GM18511 (cell line): Measurements from ENCODE around the gene NKTR.

Experiments used
- ATAC-seq: cut with Tn5 transposase; IDR thresholded peaks from one replicate; pipeline ENCODE4 v1.9.1; 2021; ENCODE audit warnings: mild to moderate bottlenecking, moderate library complexity; ENCODE audit not compliant: unreplicated experiment

The NKTR gene

DNA sequence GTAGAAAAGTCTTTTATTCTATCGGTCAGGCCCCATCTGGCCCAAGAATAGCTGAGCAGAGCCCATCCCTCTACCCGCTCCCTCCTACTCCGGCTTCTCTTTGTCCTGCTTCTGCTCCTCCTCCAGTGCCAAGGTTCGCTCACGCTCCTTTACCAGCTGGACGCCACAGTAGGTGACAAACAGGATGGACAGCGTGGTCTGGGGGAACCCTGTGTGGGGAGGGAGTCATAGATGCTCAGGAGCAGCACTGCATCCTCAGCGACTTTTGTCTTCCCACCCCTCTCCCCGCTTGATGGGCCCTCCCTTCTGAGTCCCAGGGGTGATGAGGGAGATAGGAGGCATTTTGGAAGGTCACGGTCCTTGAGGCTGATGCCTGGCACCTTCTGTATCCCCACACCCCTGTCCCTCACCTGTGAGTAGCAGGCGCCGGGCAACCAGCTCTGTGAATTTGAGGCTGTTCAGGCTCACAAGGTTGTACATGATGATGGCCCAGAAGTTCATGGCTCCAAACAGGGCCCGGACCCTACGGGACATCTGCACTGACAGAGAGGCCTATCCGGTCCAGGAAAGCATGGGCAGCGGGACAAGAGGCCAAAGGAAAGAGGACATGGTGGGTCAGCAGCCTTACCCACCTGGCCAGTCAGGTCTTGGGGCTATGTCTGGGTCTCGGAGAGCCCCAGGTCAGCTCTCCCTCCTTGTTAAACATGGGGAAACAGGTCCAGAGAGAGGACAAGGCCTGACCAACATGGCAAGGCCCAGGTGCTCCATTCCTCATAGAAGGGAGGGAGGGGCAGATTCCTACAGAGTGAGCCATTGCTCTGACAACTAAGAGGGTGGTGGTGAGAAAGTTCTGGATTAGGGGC, 92.4 kb downstream of the NKTR start:
- no peak for ATAC-seq

DNA sequence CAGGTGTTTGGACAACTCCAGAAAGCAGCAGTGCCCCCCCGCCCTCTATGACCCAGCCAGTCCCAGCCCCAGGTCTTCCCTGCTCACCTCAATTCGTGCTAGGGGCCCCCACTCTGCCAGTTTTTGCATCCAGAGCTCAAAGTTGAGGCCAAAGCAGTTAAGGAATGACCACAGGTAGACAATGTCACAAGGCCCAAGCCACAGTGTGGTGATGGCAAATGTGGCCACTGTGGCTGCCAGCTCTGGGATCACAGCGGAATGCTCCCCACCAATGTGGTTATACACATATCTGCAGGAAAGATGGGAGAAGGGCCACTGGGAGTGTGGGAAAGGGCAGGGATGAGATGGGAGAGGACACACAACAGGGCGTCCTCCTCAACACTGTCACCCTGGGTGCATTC, 93.0 kb downstream of the NKTR start:
- no peak for ATAC-seq

DNA sequence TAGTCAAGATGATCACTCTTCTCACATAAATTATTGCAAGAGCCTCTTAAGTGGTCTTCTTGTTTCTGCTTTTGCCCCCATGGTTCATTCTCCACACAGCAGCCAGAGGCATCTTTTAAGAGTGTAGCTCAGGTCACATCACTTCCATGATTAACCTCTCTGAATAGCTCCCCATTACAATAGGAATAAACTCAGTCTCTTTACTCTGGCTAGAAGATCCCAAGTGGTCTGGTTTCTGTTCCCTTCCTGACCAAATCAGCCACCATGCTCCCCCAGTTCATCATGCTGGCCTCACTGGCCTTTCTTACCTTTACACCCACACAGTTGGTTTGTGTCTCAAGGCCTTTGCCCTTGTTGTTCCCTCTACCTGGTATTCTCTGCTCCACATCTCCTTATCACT, 93.9 kb downstream of the NKTR start:
- no peak for ATAC-seq

DNA sequence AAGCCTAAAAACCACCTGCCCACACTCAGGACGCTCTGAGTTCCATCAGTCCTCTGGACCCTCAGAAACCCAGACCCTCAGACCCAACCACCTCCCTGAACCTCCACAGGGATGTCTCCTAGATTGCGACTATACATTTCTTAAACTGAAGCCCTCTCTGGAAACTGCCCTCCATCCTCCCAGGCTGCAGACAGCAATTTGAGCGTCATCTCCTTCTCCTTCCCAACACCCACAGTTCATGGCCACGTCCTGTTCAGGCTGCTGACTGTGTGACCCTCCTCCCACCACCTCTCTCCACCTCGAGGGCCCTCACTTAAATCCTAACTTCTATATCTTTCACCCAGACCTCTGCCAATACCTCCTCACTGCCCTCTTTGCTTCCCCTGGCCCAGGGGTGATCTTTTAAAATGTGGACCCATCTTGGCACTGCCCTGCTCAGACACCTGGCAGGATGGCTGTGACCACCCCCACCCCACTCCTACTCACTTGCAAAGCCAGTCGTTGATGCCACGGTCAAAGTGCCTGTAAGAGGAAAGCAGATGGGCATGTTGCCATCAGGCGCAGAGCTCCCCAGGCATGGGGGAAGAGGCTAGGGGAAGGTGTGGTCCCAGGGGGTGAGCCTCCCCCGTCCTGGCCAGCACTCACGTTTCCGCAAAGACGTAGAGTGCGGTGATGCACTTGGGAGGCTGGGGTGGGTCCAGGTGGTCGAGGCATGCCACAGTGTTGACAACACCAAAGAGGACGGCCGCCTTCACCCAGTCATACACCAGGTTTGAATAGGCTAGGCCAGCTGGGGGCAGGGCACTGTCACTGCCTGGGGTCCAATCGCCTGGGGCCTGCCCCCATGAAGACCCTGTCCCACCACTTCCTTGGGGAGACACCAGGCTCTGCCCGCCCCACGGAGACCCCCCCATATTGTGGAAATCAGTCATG, 96.1 kb downstream of the NKTR start:
- ATAC-seq, result no peak

DNA sequence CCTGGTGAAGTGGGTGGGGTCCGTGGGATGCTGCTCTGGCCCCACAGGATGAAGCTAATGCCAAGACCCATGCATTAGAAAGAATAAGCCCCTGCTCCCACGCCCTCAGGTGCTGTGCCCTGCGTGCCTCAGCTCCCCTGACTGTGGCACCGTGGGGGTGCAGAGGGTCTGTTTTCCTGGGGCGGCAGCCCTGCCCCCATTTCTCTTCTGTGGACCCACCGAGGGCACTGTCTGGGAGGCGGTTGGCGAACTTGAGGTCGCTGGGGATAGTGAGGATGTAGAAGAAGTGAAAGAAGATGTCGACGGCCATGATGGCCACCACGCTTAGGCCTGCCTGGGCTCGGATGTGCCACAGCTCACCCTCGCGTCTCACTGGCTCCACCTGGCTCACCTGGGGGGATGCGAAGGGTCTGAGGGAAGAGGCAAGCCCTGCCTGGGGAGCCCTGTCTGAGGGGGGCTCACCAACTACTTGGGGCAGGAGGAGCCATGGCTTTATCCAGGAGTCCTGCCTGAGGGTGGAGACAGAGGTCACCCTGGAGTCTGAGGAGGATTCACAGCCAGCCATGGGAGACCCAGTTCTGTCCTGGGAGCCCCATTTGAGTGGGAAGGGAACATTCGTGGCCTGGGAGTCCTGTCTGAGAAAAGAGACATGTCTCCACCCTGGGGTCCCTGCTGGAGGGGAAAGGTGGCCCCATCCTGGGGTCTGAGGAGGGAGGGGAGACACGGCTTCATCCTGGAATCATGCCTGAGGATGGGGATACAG, 97.0 kb downstream of the NKTR start:
- ATAC-seq, result no peak
